ENCODE data around the gene PIP4K2B. TPM values are rescaled to one million over a fixed set of nuclear protein-coding genes. Genes with fewer than 3 reads are reported as not detected.

Gene PIP4K2B
- total and polyA plus RNA-seq, 9 of the 15 experiments (the other 6 are each of a cell fraction or from before 2014, with no cell fraction given), result 3.7 to 29.9 (median 23.0) TPM

- intact Hi-C loops (cut with micrococcal nuclease) (no loop called here), in situ Hi-C loops (cut with MboI) (no loop called here)
- ChIA-PET POLR2A (no interaction called here), CTCF (ENCODE audit: low intra/inter-chr PET ratio) (interaction anchor here (0.5 kb wide), 1 partner anchor 204 kb away, joined by 4 read pairs; no protein-coding TSS in a partner anchor)
- H3K9ac ChIP-seq (ENCODE audit: insufficient read depth in 1 of 2, low read depth in 2 of 2, low read length in 2 of 2), result peak within 1 kb of the TSS; percentile 90 to 94
- peak within 1 kb of the TSS; percentile 86 for H3K27ac ChIP-seq (ENCODE audit: extremely low read depth, low read depth, low read length)
- WGBS (ENCODE audit: insufficient coverage, low coverage, missing lambda C conversion rate), result 10% methylated on average over 18 of the region's 47 CpGs
- FAIRE-seq, result no peak
- BruUV-seq (replicated peaks), result no TSS peak
- peaks cover 9% of the 10 kb centered on the region for H4K20me1 ChIP-seq (replicated peaks; ENCODE audit: control insufficient read depth, insufficient read depth, low read length)
- peaks cover 4% of the 10 kb centered on the region for H3K9me1 ChIP-seq (ENCODE audit: control insufficient read depth, insufficient read depth, low read length)
- peak within 1 kb of the TSS; percentile 91 for H2AFZ ChIP-seq (ENCODE audit: low read depth, low read length)
- ATAC-seq, result no peak
- no peaks in the 10 kb centered on the region for H3K9me3 ChIP-seq (replicated peaks; ENCODE audit: control insufficient read depth, insufficient read depth, low read depth, low read length)
- peak within 1 kb of the TSS; percentile 92 for H3K4me3 ChIP-seq
- no peaks in the 10 kb centered on the region for H3K27me3 ChIP-seq (ENCODE audit: control insufficient read depth in 2 of 2, insufficient read depth in 2 of 2, low read length in 2 of 2)
- DNase-seq (ENCODE audit: extremely low read depth in 1 of 4, low spot score in 3 of 4), result peak; percentile 77 to 91 (median 81)
- peak within 1 kb of the TSS; percentile 92 for H3K4me2 ChIP-seq (ENCODE audit: insufficient read depth, low read length)
- H3K36me3 ChIP-seq (ENCODE audit: control insufficient read depth, insufficient read depth, low read length), result peaks cover 3% of the 10 kb centered on the region; the same call in 1 of the 3 replicates
- peaks cover 84% of the 10 kb centered on the region for H3K79me2 ChIP-seq (ENCODE audit: control insufficient read depth, insufficient read depth, low read length)
- peaks cover 20 to 61% of the 10 kb centered on the region in 2 experiments for H3K4me1 ChIP-seq (replicated peaks in 1 of 2; ENCODE audit: control insufficient read depth in 2 of 2, insufficient read depth in 2 of 2, low read length in 2 of 2)
- TF ChIP-seq CBFA2T2 (conservative IDR thresholded peaks at IDR 0.05) (peak; percentile 51), ZNF324 (CRISPR knock-in tag; IDR thresholded peaks at IDR 0.05) (no peak), RAD51 (IDR thresholded peaks at IDR 0.05; ENCODE audit: borderline replicate concordance, low read depth) (peak; percentile 91), TBP (optimal IDR thresholded peaks at IDR 0.05; ENCODE audit: low read depth, low read length) (peak; percentile 27), DDX20 (tag; IDR thresholded peaks at IDR 0.05; ENCODE audit: low read depth) (no peak), ZNF668 (CRISPR knock-in tag; IDR thresholded peaks at IDR 0.05) (no peak), NFIX (CRISPR knock-in tag; IDR thresholded peaks at IDR 0.05; ENCODE audit: low read depth) (no peak), HIVEP1 (CRISPR knock-in tag; IDR thresholded peaks at IDR 0.05) (no peak), THRAP3 (IDR thresholded peaks at IDR 0.05; ENCODE audit: borderline replicate concordance) (no peak), RB1 (IDR thresholded peaks at IDR 0.05; ENCODE audit: low read depth) (no peak), TOE1 (IDR thresholded peaks at IDR 0.05; ENCODE audit: borderline replicate concordance) (peak; percentile 85), TOE1 (CRISPR knock-in tag; IDR thresholded peaks at IDR 0.05; ENCODE audit: borderline replicate concordance, low read depth) (no peak), RCOR1 (IDR thresholded peaks at IDR 0.05; ENCODE audit: borderline replicate concordance in 1 of 2, low read depth in 2 of 2, low read length in 2 of 2) (0 out of 4 replicates have a peak, but pooled peaks of 1 of the 2 experiments have one; percentile 15), FOSL1 (tag; conservative IDR thresholded peaks at IDR 0.05) (no peak)
- TF ChIP-seq, protein P1, sequence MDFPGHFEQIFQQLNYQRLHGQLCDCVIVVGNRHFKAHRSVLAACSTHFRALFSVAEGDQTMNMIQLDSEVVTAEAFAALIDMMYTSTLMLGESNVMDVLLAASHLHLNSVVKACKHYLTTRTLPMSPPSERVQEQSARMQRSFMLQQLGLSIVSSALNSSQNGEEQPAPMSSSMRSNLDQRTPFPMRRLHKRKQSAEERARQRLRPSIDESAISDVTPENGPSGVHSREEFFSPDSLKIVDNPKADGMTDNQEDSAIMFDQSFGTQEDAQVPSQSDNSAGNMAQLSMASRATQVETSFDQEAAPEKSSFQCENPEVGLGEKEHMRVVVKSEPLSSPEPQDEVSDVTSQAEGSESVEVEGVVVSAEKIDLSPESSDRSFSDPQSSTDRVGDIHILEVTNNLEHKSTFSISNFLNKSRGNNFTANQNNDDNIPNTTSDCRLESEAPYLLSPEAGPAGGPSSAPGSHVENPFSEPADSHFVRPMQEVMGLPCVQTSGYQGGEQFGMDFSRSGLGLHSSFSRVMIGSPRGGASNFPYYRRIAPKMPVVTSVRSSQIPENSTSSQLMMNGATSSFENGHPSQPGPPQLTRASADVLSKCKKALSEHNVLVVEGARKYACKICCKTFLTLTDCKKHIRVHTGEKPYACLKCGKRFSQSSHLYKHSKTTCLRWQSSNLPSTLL (IDR thresholded peaks at IDR 0.05), result no peak
- TF ChIP-seq, protein P2, sequence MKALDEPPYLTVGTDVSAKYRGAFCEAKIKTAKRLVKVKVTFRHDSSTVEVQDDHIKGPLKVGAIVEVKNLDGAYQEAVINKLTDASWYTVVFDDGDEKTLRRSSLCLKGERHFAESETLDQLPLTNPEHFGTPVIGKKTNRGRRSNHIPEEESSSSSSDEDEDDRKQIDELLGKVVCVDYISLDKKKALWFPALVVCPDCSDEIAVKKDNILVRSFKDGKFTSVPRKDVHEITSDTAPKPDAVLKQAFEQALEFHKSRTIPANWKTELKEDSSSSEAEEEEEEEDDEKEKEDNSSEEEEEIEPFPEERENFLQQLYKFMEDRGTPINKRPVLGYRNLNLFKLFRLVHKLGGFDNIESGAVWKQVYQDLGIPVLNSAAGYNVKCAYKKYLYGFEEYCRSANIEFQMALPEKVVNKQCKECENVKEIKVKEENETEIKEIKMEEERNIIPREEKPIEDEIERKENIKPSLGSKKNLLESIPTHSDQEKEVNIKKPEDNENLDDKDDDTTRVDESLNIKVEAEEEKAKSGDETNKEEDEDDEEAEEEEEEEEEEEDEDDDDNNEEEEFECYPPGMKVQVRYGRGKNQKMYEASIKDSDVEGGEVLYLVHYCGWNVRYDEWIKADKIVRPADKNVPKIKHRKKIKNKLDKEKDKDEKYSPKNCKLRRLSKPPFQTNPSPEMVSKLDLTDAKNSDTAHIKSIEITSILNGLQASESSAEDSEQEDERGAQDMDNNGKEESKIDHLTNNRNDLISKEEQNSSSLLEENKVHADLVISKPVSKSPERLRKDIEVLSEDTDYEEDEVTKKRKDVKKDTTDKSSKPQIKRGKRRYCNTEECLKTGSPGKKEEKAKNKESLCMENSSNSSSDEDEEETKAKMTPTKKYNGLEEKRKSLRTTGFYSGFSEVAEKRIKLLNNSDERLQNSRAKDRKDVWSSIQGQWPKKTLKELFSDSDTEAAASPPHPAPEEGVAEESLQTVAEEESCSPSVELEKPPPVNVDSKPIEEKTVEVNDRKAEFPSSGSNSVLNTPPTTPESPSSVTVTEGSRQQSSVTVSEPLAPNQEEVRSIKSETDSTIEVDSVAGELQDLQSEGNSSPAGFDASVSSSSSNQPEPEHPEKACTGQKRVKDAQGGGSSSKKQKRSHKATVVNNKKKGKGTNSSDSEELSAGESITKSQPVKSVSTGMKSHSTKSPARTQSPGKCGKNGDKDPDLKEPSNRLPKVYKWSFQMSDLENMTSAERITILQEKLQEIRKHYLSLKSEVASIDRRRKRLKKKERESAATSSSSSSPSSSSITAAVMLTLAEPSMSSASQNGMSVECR (CRISPR knock-in tag; IDR thresholded peaks at IDR 0.05), result no peak
These were observed 51.0 kb downstream of the PIP4K2B start, which contains the start of gene PCGF2 for GRCh38 chr17:38748149-38748891. Gene PCGF2 (minus strand): TSS chr17:38748336. CDS start chr17:38740402, 7,934 bp downstream.
